Body of pancreas (tissue), 4 donors: ENCODE data around the gene CRYZL1.

Experiments
- CTCF ChIP-seq, 7 experiments: fragments of 450-650 bp in 4 of 7; fragments of 200-600 bp in 3 of 7; sonication (generic) in 3 of 7; IDR thresholded peaks; one replicate each; pipeline ENCODE4 v1.5.1; 2016 to 2019; ENCODE audit warnings: antibody characterized with exemption in 7 of 7
- POLR2A ChIP-seq, 3 donors: fragments of 450-650 bp; IDR thresholded peaks; one replicate each; pipeline ENCODE4 v1.6.1; 2016; ENCODE audit warnings: antibody characterized with exemption in 3 of 3, mild to moderate bottlenecking in 2 of 3

DNA sequence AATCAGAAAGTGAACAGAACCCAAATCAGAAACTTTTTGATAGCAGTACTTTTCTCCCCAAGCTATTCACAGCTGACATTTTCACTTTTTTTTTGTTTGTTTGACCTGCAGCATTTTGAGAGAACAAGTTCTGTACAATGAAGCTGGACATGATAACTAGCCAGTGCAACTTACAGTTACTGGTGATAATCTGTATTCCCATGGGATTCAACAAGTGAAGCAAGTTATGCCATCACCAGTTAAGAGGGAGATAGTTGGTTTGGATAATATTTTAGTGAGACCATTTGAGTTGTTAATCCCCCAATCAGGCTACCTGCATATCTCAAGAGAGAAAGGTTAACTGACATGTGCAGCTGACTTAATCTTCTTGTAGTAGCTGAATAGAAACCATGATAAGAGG, 80.6 kb downstream of the CRYZL1 start:
- no peak for TF ChIP-seq CTCF (IDR thresholded peaks at IDR 0.05)
- no peak for TF ChIP-seq POLR2A (IDR thresholded peaks at IDR 0.05)
